Neural progenitor cell (in vitro differentiated cells): ENCODE measurements around the gene CNNM2.
"Not testable (repeated sequence)": the region's sequence is repeated elsewhere in the genome, so short reads cannot be mapped to it uniquely, and the experiment has no call there.

Experiments
- CTCF ChIP-seq: fragments of 200-600 bp; sonication (generic); IDR thresholded peaks from 2 replicates; pipeline ENCODE4 v1.5.1; 2017; ENCODE audit warnings: antibody characterized with exemption, mild to moderate bottlenecking
- EZH2 ChIP-seq: fragments of 200-600 bp; sonication (generic); IDR thresholded peaks from 2 replicates; pipeline ENCODE4 v1.6.1; 2017; ENCODE audit warnings: antibody characterized with exemption, mild to moderate bottlenecking, moderate library complexity
- EZH2phosphoT487 ChIP-seq: fragments of 200-600 bp; sonication (generic); IDR thresholded peaks from 2 replicates; pipeline ENCODE4 v1.6.1; 2017; ENCODE audit warnings: antibody characterized with exemption

GRCh38 chr10:103130180-103130579 is 212.1 kb downstream of the CNNM2 start:
- not testable (repeated sequence) for TF ChIP-seq CTCF, EZH2, EZH2phosphoT487
